Stimulated activated naive CD4-positive, alpha-beta T cell (primary cell): ENCODE results near the gene FUS.

ENCODE experiments used
- DNase-seq, 6 experiments: peaks; one replicate each; lab custom pipeline; 2025; lab: John Stamatoyannopoulos, UW

The FUS gene

DNA sequence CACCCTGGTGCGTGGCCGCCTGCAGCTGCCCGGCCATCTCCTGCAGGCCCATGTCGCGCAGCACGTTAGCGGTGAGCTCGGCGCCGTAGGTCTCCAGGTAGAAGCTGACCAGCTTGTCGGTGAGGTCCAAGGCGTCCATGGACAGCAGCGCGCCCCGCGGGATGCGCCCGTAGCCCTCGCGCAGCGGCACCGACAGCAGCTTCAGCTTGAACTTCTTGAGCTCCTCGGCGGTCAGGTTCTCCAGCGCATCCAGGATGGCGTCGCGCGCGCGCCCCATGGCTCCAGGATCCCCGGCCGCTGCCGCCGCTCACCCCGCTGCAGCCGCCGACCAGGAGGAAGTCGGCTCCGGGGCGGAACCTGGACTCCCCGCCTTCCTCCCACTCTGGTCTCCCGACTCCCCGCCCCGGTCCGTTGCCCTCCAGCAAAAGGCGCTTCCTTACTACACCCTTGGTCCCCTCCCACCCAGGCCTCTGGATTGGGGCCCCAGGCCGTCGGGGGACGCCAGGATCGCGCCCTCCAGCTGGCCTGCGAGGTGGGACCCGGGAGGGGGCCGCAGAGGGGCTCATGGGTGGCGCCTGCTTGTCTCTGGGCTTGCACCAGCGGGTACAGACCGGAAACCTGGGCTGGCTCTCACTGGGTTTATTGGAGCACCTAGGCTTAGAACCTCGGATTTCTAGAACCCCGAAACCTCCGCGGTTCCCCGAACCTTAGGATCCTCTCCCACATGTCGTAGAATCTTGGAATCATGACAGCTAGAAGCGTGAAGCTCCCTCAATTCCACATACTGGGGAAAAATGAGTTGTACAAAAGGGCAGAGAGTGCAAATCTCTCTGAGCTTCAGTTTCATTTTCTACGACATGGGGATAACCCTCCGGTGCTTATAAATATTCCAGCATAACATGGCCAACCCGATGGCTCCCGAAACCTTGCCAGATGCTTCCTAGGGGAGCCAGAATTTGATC, 22.8 kb downstream of the FUS start, which contains the start of gene PYCARD:
Gene PYCARD, minus strand, starts transcription at position 347 of the 962 bp plus-strand sequence. Its CDS starts 70 bp downstream, at position 277.
- DNase-seq = peak in 4 of 6 experiments; percentile 27 to 61 (median 56)

DNA sequence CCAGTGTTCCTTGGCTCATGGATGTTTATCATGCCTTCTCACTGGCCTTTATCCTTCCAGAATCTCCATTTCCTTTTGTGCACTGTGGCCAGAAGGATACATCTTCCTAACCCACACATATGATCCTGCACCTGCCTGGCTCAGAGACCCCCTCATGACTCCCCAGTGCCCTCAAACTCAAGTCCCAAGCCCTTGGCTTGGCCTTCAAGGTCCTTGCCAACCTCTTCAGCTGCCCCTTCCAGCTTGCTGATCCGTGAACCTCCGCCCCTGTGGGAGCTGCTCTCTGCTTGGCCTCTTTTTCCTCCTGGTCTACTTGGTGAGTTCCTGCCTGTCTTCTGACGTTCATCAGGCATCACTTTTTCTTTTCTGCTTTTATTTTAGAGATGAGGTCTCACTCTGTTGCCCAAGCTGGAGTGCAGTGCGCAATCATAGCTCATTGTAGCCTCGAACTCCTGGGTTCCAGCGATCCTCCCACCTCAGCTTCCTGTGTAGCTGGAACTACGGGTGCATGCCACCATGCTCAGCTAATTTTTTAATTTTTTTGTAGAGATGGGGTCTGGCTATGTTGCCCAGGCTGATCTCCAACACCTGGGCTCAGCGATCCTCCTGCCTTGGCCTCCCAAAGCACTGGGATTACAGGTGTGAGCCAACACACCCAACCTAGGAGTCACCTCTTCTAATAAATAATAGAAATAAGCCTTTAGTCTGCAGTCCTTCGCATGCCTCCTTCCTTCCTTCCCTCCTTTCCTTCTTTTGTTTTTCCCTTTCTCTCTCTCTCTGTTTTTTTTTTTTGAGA, 25.1 kb downstream of the FUS start:
- no peak for DNase-seq

DNA sequence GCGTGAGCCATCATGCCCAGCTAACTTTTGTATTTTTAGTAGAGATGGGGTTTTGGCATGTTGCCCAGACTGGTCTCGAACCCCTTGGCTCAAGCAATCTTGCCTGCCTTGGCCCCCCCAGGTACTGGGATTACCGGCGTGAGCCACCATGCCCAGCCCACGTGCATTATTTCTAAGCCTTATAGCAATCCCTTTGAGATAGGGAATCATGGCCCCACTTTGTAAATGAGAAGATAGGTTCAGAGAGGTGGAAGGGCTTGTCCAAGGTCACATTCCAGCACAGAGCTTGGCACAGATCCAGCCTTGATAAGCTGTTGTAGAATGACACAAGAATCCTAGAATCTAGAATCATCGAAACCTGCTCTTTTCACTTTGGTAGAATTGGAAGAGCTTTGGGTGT, 26.8 kb downstream of the FUS start:
- DNase-seq = no peak

DNA sequence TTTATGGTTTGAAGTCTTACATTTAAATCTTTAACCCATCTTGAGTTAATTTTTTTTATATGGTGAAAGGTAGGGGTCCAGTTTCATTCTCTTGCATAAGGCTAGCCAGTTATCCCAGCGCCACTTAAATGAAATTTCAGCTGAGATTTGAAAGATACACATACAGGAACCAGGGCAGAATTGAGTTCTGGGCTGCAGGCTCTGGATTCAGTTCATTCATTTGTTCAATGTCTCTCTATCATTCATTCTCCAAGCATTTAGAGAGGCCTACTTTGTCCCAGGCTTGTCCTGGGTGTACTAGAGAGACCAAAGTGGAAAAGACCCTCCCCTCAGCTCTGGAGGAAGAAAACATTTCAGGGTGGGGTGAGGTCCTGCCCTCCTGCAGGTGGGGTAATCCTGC, 33.4 kb downstream of the FUS start:
- DNase-seq = no peak

DNA sequence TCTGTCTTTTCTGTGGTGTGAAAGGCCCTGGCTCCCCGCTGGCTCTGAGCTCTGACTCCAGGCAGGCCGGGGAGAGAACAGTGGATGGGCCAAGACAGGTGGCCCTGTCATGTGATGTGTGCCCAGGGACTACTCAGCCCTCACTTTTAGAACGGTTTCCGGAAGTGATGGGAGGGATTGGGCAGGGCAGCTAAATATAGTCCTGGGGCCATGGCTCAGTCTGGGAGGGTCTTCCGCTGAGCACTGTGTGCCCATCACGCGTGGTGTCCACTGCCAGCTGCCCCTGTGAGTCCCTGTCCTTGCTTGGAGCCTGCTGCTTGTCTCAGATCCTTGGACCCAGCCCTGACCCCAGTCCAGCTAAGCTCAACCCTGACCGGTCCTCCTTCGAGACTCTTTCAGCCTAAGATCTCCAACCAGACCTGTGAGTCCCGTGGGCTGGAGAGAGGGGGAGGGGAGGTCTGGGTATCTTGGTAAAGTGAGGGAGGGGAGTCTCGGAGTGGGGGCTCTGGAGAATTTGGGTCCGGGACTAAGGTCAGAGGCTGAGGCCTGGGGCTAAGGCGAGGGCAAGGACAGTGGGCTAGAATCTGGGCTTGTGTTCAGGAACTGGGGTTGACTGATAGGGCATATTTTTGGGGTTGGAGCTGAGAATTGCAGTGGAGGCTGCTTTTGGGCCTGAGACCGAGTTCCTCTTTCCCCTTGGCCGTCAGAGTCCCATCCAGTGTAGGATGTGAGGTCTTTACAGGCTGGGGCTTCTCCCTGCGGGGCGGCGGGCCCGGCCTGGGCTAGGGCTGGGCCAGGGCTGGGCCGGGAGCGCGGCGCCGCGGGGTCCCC, 34.2 kb downstream of the FUS start, which contains the start of gene TRIM72:
Gene TRIM72, plus strand, starts transcription at position 243 of the 831 bp plus-strand sequence. CDS start 620 bp downstream, outside the sequence.
- DNase-seq = no peak

DNA sequence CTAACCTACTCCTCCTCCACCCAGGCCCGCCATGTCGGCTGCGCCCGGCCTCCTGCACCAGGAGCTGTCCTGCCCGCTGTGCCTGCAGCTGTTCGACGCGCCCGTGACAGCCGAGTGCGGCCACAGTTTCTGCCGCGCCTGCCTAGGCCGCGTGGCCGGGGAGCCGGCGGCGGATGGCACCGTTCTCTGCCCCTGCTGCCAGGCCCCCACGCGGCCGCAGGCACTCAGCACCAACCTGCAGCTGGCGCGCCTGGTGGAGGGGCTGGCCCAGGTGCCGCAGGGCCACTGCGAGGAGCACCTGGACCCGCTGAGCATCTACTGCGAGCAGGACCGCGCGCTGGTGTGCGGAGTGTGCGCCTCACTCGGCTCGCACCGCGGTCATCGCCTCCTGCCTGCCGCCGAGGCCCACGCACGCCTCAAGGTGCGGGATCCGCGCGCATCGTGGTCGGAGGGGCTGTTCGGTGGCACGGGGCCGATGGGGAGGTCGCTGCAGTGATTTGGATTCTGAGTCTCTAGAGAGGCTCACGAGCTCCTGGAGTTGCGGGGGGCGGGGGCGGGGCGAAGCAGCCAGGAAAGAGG, 34.9 kb downstream of the FUS start:
- no peak for DNase-seq

DNA sequence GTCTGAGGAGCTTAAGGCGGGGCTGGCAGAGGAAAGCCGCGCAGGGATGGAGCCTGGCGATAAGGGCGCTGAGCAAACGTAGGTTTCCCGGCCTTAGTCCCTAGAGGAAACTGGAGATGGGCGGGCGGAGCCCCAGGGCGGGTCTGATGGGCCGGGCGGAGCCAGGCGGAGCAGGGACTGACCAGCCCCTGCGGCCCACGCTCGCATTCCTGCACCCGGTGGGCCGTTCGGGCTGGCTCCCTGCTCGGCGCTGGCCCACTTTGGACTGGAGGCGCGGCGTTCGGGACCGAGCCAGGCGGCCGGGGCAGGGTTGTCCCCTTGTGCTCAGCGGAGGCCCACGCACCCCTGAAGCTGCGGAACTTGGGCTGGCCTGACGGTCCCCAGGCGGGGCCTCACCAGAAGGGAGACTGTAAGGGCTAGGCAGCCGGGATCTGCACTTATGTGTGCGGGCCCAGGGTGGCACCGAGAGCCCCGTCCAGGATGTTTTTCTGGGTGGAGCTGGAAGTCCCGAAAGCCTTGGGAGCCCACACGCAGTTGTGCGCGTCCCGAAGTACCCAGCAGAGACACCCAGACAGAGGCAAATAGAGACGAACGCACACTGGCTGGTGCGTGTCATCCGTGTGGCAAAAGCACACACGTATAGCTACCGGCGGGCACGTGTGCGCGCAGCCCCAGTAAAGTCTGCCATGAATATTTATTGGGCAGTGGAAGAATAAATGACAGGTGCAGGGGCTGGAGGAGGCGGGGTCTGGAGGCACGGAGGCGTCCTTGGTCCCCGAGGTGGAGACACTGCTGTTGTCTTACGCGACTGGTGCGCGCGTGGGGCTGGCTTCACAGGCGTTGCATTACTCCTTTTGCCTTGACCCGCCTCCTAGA, 35.6 kb downstream of the FUS start:
- no peak for DNase-seq

DNA sequence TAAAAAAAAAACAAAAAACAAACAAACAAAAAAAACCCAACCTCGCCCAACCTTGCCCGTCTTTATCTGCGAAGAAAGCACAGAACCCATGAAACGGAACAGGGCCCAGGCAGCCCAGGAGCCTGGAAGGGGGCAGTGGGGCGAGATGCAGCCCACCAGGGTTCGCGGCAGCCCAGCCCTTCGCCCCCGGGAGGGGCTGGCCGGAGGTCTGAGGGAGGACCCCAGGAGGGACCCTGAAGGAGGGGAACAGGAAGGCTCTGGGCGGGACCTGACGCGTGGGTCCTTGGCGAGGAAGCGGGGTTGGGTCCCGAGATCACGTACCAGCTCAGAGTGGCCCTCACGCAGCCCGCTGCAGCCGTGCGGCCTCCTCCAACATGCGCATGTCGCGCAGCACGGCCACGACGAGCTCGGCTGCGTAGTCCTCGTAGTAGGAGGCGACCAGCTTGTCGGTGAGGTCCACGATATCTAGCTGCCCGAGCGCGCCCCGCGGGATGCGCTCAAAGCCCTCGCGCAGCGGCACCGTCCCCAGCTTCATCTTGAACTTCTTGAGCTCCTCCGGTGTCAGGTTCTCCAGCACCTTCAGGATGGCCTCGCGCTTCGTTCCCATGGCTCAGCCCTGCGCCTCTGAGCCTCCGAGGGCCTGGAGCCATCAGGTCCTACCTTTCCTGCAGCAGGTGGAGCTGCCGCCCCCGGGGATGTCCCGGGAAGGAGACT, 36.6 kb downstream of the FUS start, which contains the start of gene PYDC1:
Gene PYDC1, minus strand, starts transcription at position 714 of the 714 bp plus-strand sequence. Its CDS starts 107 bp downstream, at position 607.
- peak in 2 of 6 experiments; percentile 15 to 29 for DNase-seq

DNA sequence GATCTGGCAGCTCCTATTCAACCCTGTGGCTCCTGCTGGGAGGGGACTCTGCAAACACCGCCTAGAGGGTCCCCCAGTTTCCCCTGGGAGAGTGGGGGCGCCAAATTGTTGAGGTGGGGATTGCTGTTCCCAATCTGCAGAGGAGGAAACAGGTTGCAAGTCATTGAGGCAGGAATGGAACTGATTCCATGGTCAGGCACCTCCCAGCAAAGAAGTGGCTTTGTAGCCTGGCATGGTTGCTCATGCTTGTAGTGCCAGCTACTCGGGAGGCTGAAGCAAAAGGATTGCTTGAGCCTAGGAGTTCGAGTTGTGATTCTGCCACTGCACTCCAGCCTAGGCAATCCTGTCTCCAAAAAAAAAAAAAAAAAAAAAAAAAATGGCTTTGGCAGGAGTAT, 37.2 kb downstream of the FUS start:
- DNase-seq = no peak

DNA sequence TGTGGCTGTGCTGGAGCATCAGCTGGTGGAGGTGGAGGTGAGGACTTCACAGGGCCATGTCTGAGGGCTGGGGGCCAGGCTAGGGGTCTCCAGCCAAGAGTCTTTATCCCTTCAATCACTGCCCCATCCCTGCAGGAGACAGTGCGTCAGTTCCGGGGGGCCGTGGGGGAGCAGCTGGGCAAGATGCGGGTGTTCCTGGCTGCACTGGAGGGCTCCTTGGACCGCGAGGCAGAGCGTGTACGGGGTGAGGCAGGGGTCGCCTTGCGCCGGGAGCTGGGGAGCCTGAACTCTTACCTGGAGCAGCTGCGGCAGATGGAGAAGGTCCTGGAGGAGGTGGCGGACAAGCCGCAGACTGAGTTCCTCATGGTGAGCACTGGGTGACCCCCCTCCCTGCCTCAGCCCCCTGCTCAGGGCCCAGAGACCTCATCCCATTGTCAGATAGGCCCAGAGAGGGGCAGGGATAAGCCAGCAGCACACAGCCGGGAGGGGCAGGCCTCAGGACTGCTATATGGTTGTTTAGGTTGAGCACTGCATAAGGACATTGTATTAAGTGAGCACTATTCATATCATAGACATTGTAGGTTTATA, 39.3 kb downstream of the FUS start:
- no peak for DNase-seq

DNA sequence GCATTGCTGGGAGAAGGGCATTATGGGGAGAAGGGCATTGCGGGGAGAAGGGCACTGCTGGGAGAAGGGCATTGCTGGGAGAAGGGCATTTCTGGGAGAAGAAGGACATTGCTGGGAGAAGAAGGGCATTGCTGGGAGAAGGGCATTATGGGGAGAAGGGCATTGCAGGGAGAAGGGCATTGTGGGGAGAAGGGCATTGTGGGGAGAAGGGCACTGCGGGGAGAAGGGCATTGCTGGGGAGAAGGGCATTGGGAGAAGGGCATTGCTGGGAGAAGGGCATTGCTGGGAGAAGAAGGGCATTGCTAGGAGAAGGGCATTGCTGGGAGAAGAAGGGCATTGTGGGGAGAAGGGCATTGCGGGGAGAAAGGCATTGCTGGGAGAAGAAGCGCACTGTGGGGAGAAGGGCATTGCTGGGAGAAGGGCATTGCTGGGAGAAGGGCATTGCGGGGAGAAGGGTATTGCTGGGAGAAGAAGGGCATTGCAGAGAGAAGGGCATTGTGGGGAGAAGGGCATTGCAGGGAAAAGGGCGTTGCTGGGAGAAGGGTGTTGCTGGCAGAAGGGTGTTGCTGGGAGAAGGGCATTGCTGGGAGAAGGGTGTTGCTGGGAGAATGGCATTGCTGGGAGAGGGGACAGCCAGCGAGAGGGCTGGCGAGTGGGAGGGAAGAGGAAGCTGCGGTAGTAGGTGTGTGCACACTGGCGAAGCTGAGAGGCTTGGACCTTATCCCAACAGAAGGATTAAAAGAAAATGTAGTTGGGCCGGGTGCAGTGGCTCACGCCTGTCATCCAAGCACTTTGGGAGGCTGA, 41.6 kb downstream of the FUS start:
- no peak for DNase-seq

DNA sequence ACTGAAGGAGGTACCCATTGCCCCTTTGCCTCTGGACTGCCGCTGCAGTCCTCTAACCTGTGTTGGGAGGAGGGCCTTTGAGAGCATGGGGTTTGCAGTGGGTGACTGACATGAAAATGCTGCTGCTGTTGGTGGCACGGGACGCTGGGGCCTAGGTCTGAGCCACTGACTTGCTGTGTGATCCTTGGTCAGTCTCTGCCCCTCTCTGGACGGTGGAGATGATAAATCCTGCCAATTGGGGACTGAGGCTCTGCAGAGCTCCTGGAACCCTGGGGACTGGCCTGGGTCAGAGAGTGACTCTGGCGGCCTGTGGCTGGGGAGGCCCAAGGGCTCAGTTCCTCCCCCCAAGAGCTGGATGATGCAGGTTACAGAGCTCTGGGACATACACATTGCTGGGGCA, 43.1 kb downstream of the FUS start:
- no peak for DNase-seq

DNA sequence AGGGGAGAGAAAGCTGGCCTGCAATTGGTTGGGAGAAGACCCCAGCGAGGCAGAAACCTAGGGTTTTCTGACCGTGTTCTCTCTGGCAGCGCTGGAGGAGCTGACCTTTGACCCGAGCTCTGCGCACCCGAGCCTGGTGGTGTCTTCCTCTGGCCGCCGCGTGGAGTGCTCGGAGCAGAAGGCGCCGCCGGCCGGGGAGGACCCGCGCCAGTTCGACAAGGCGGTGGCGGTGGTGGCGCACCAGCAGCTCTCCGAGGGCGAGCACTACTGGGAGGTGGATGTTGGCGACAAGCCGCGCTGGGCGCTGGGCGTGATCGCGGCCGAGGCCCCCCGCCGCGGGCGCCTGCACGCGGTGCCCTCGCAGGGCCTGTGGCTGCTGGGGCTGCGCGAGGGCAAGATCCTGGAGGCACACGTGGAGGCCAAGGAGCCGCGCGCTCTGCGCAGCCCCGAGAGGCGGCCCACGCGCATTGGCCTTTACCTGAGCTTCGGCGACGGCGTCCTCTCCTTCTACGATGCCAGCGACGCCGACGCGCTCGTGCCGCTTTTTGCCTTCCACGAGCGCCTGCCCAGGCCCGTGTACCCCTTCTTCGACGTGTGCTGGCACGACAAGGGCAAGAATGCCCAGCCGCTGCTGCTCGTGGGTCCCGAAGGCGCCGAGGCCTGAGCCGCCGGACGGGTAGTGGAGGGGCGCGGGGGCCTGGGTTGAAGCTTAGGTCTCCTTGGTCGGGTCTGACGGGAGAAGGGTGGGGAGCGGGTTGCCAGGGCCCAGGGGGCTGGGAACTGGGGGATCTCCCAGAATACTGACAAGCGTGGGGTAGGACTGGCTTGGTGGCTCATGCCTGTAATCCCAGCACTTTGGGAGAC, 44.4 kb downstream of the FUS start:
- DNase-seq = no peak

DNA sequence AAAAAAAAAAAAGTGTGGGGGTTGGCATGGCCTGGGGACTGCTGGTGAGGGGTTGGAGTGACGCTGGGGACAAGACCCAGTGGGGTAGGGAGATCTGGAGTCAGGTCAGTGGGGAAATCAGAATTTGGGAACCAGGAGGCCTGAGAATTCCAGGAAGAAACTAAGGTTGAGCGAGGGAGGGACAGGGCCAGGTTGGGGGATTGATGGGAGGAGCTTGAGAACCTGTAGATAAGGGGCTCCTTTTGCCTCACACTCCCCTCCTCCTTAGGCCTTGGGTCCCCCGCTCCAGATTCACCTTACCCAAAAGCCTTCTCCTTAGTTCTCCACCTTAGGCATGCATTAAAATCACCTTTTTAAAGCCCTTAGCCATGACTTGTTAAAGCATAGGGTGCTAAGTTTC, 45.3 kb downstream of the FUS start:
- no peak for DNase-seq

DNA sequence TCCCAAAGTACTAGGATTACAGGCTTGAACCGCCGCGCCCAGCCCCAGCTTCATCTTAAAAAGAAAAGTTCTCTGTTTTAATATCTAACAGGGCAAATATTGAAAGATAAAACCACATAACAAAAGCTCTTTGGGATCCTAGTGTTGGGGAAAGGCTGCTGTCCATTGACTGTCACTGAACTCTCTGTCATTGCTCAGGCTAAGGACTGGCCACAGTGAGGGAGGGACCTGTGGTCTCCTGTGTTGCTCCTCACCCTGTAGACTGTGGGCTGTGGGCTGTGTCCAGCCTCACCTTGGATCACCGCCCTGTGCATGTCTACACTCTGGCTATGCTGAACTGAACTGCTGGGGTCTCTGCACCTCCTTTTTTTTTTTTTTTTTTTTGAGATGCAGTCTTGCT, 48.3 kb downstream of the FUS start:
- DNase-seq = no peak

DNA sequence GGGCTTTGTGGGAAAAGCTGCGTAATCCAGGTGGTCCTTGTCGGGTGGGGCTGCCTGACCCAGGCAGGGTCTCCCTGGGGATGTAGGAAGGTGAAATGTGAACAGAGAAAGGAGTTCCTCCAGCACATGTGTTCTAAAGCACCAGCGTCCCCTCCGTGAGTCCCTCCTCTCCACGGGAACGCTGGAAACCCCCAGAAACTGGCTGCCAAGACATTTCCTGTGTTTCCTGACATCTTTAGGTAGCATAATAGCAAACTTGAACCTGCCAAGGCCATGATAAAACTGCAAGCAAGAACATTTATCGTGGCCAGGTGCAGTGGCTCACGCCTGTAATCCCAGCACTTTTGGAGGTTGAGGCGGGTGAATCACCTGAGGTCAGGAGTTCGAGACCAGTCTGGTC, 49.6 kb downstream of the FUS start:
- no peak for DNase-seq

DNA sequence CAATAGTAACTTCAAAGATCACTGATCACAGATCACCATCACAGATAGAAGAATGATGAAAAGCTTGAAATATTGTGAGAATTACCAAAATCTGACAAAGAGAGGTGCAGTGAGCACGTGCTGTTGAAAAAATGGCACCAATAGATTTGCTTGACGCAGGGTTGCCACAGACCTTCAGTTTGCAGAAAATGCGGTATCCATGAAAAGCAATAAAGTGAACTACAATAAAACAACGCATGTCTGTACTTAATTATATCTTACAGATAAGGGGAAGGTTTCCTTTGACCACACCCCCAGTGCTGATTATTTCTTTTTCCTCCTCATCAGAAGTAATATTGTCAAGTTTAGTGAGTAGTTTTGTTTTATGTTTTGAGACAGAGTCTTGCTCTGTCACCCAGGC, 58.1 kb downstream of the FUS start:
- DNase-seq = no peak
